CD8-positive, alpha-beta memory T cell (primary cell): Measurements from ENCODE around the gene RXYLT1. TPM values are rescaled to one million over a fixed set of nuclear protein-coding genes. Genes with fewer than 3 reads are reported as not detected.

Experiments
- CTCF ChIA-PET: fragments of 350-600 bp; sonication (Branson Sonifier 250); formaldehyde crosslinking; loops from one replicate; lab custom pipeline; 2021; ENCODE audit warnings: antibody characterized with exemption; lab: Charles Lee
- POLR2A ChIA-PET: fragments of 350-600 bp; sonication (Branson Sonifier 250); formaldehyde crosslinking; loops from one replicate; lab custom pipeline; 2021; ENCODE audit warnings: antibody characterized with exemption; lab: Charles Lee
- DNase-seq, 5 donors: peaks; one replicate each; pipeline versions ENCODE4 v3.0.0 to v3.0.0-alpha.2; 2020 to 2022; ENCODE audit warnings: mixed read lengths in 1 of 5
- H3K27ac ChIP-seq: one replicate; pipeline ENCODE4 v1.7.0; 2013; ENCODE audit warnings: low read depth, mild to moderate bottlenecking, low read length, moderate library complexity
- H3K27me3 ChIP-seq: 2 replicates; pipeline ENCODE4 v1.7.0; 2013; ENCODE audit warnings: low read length, mild to moderate bottlenecking; ENCODE audit not compliant: insufficient read depth, poor library complexity, severe bottlenecking
- H3K36me3 ChIP-seq: 2 replicates; pipeline ENCODE4 v1.7.0; 2013; ENCODE audit warnings: mild to moderate bottlenecking, low read length, moderate library complexity; ENCODE audit not compliant: insufficient read depth
- H3K4me1 ChIP-seq: 2 replicates; pipeline ENCODE4 v1.7.0; 2013; ENCODE audit warnings: mild to moderate bottlenecking, low read length, moderate library complexity; ENCODE audit not compliant: insufficient read depth
- H3K4me3 ChIP-seq: 2 replicates; pipeline ENCODE4 v1.7.0; 2013; ENCODE audit warnings: mild to moderate bottlenecking, low read length
- H3K9me3 ChIP-seq: 2 replicates; pipeline ENCODE4 v1.7.0; 2013; ENCODE audit warnings: mild to moderate bottlenecking, low read length
- H3K27ac Mint-ChIP-seq, 8 donors: one replicate each; pipeline ENCODE4 v1.8.0; 2020 to 2021; ENCODE audit warnings: mixed read lengths in 8 of 8, mild to moderate bottlenecking in 6 of 8, inconsistent platforms in 3 of 8, moderate library complexity in 3 of 8
- H3K27me3 Mint-ChIP-seq, 2 donors: one replicate each; pipeline ENCODE4 v1.8.0; 2020 to 2021; ENCODE audit warnings: mixed read lengths in 2 of 2, mild to moderate bottlenecking in 1 of 2, moderate library complexity in 1 of 2
- H3K36me3 Mint-ChIP-seq, 3 donors: one replicate each; pipeline ENCODE4 v1.8.0; 2020 to 2021; ENCODE audit warnings: mixed read lengths in 3 of 3, inconsistent platforms in 1 of 3, mild to moderate bottlenecking in 1 of 3
- H3K4me1 Mint-ChIP-seq, 3 donors: one replicate each; pipeline ENCODE4 v1.8.0; 2020 to 2021; ENCODE audit warnings: mixed read lengths in 3 of 3, inconsistent platforms in 1 of 3, mild to moderate bottlenecking in 1 of 3
- H3K4me3 Mint-ChIP-seq, 7 donors: one replicate each; pipeline ENCODE4 v1.8.0; 2020 to 2021; ENCODE audit warnings: mixed read lengths in 7 of 7, mild to moderate bottlenecking in 6 of 7, moderate library complexity in 4 of 7, inconsistent platforms in 2 of 7
- H3K9me3 Mint-ChIP-seq, 5 donors: one replicate each; pipeline ENCODE4 v1.8.0; 2020 to 2022; ENCODE audit warnings: mixed read lengths in 5 of 5, mild to moderate bottlenecking in 3 of 5, moderate library complexity in 2 of 5, inconsistent platforms in 1 of 5
- polyA plus RNA-seq: library from polyadenylated mRNA; unstranded; fragments of 300-500 nt; fragmentation: Illumina TruSeq; gene quantifications from one replicate; pipeline ENCODE4 v1.2.3, GENCODE V29; 2021
- total RNA-seq, 2 experiments: library from RNA; stranded (reverse); gene quantifications; one replicate each; pipeline ENCODE4 v1.2.3, GENCODE V29; 2021

RXYLT1 gene
- total and polyA plus RNA-seq, 3 experiments from 2014 or later = 19.2 to 32.3 (median 30.3) TPM

- Histone ChIP-seq H3K27ac (no peak overlapping the region), H3K9me3 (no peaks in the 10 kb centered on the region), H3K4me1 (no peaks in the 10 kb centered on the region), H3K4me3 (no peak overlapping the region), H3K36me3 (no peaks in the 10 kb centered on the region), H3K27me3 (no peaks in the 10 kb centered on the region)
- Mint-ChIP-seq H3K36me3 (no peaks in the 10 kb centered on the region), H3K9me3 (no peaks in the 10 kb centered on the region), H3K4me3 (no peak overlapping the region), H3K4me1 (no peaks in the 10 kb centered on the region), H3K27me3 (peaks cover 4 to 9% of the 10 kb centered on the region in 2 donors), H3K27ac (no peak overlapping the region)
- DNase-seq = no peak
- ChIA-PET POLR2A (no interaction called here), CTCF (interaction anchor here (1.3 kb wide), 1 partner anchor 15 kb away, joined by 3 read pairs; no protein-coding TSS in a partner anchor)
These were observed 75.6 kb downstream of the RXYLT1 start for GRCh38 chr12:63855299-63855698.

DNA sequence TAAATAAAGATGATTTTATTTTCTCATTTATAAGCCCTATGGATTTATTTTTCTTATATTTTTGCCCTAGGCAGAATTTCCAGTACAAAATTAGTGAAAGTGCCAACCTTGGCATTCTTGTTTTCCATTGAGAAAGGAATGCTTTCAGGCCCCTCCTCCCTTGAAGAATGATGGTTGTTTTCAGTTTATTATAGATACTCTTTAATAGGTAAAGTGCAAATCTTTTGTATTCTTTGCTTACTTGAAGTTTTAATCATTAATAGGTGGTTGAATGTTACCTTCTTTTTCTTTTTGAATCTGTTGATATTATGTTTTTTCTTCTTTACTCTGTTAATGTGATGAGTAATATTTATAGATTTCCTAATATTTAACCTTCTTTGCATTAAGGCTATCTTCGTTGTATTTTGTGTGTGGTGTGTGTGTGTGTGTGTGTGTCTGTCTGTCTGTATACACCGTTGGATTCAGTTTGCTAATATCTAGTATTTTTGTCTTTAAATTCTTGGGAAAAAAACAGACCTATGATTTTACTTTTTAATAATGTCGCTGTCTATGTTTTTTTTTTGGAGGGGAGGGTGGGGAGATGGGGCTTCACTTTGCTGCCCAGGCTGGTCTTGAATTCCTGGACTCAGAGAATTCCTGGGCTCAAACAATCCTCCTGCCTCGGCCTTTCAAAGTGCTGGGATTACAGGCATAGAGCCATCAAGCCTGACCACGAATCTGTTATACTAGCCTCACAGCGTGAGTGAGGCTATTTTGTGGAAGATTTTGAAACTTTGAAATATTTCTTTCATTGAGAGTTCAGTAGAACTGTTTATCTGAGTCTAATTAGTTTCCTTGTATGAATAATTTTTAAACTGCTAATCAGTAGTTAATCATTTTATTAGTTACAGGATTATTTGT lies 78.3 kb downstream of the RXYLT1 start:
- DNase-seq = no peak
- Histone ChIP-seq H3K36me3 (no peaks in the 10 kb centered on the region), H3K27me3 (no peaks in the 10 kb centered on the region), H3K4me3 (no peak overlapping the region), H3K27ac (no peak overlapping the region), H3K4me1 (no peaks in the 10 kb centered on the region), H3K9me3 (no peaks in the 10 kb centered on the region)
- ChIA-PET POLR2A (no interaction called here), CTCF (no interaction called here)
- peaks cover 6 to 13% of the 10 kb centered on the region in 2 donors for H3K27me3 Mint-ChIP-seq
- no peaks in the 10 kb centered on the region for H3K4me1 Mint-ChIP-seq
- H3K9me3 Mint-ChIP-seq = no peaks in the 10 kb centered on the region
- no peak overlapping the region for H3K27ac Mint-ChIP-seq
- no peak overlapping the region for H3K4me3 Mint-ChIP-seq
- no peaks in the 10 kb centered on the region for H3K36me3 Mint-ChIP-seq

Other genes starting within 250 kb of the RXYLT1 start
- 1 to 10 TPM; 7.7 to 9.5 TPM for gene DPY19L2, start 111.4 kb upstream of the RXYLT1 start, total RNA-seq
- 0.86 TPM for gene DPY19L2, start 111.4 kb upstream of the RXYLT1 start, polyA plus RNA-seq
- gene SRGAP1, start 64.8 kb downstream of the RXYLT1 start, total RNA-seq = under 1 TPM; 0.61 to 0.64 TPM
- 0.09 TPM for gene SRGAP1, start 64.8 kb downstream of the RXYLT1 start, polyA plus RNA-seq